ENCODE measurements around the gene AVP.

- TF ChIP-seq, protein P1, sequence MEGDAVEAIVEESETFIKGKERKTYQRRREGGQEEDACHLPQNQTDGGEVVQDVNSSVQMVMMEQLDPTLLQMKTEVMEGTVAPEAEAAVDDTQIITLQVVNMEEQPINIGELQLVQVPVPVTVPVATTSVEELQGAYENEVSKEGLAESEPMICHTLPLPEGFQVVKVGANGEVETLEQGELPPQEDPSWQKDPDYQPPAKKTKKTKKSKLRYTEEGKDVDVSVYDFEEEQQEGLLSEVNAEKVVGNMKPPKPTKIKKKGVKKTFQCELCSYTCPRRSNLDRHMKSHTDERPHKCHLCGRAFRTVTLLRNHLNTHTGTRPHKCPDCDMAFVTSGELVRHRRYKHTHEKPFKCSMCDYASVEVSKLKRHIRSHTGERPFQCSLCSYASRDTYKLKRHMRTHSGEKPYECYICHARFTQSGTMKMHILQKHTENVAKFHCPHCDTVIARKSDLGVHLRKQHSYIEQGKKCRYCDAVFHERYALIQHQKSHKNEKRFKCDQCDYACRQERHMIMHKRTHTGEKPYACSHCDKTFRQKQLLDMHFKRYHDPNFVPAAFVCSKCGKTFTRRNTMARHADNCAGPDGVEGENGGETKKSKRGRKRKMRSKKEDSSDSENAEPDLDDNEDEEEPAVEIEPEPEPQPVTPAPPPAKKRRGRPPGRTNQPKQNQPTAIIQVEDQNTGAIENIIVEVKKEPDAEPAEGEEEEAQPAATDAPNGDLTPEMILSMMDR (IDR thresholded peaks at IDR 0.05; ENCODE audit: low read depth, low read length, poor library complexity, severe bottlenecking): no peak
- no peak for TF ChIP-seq EZH2phosphoT487 (IDR thresholded peaks at IDR 0.05; ENCODE audit: borderline replicate concordance, low read length)
Measured at GRCh38 chr20:3082306-3082951, 2.1 kb downstream of the AVP start.

Measured in DOHH2 (cell line).